ENCODE results near the gene AKAP11.

GRCh38 chr13:42260903-42261654 lies 10.9 kb upstream of the AKAP11 start:
- TF ChIP-seq POLR2AphosphoS5 (IDR thresholded peaks at IDR 0.05; ENCODE audit: low read depth) (no peak), CTCF (conservative IDR thresholded peaks at IDR 0.05; ENCODE audit: low read depth in 2 of 2) (no peak), REST (IDR thresholded peaks at IDR 0.05; ENCODE audit: unreplicated experiment) (no peak), EZH2 (IDR thresholded peaks at IDR 0.05; ENCODE audit: low read depth, unreplicated experiment) (no peak), CREB1 (CRISPR knock-in tag; IDR thresholded peaks at IDR 0.05; ENCODE audit: low read depth) (no peak), ZNF114 (CRISPR knock-in tag; IDR thresholded peaks at IDR 0.05) (no peak), NANOG (IDR thresholded peaks at IDR 0.05; ENCODE audit: borderline replicate concordance) (no peak), ETS1 (IDR thresholded peaks at IDR 0.05) (no peak), ZNF331 (CRISPR knock-in tag; IDR thresholded peaks at IDR 0.05; ENCODE audit: low read depth) (no peak), JUNB (IDR thresholded peaks at IDR 0.05; ENCODE audit: unreplicated experiment) (no peak), EZH2phosphoT487 (IDR thresholded peaks at IDR 0.05; ENCODE audit: unreplicated experiment) (no peak), STAT1 (IDR thresholded peaks at IDR 0.05; ENCODE audit: unreplicated experiment) (no peak), ZNF462 (CRISPR knock-in tag; IDR thresholded peaks at IDR 0.05) (no peak)
